ENCODE measurements around the gene ATXN1.

- TF ChIP-seq EZH2 (IDR thresholded peaks at IDR 0.05; ENCODE audit: insufficient read depth, poor library complexity, severe bottlenecking), result no peak
- TF ChIP-seq EZH2phosphoT487 (IDR thresholded peaks at IDR 0.05; ENCODE audit: insufficient read depth, low read depth), result no peak
These were observed 385.4 kb downstream of the ATXN1 start for GRCh38 chr6:16375843-16376242.

Measured in GM23248 (cell line).